HEK293T (cell line): ENCODE measurements around the gene AGPS.

Experiments used
- ARNT ChIP-seq: fragments of 450-650 bp; IDR thresholded peaks from 2 replicates; pipeline ENCODE4 v1.6.1; 2017; ENCODE audit warnings: mild to moderate bottlenecking
- BHLHE40 ChIP-seq: fragments of 450-650 bp; IDR thresholded peaks from 2 replicates; pipeline ENCODE4 v1.6.1; 2016; ENCODE audit warnings: mild to moderate bottlenecking, moderate library complexity, borderline replicate concordance
- ELF4 ChIP-seq: fragments of 450-650 bp; IDR thresholded peaks from 2 replicates; pipeline ENCODE4 v1.6.1; 2017; ENCODE audit warnings: antibody characterized with exemption
- FOXK2 ChIP-seq: fragments of 450-650 bp; IDR thresholded peaks from 2 replicates; pipeline ENCODE4 v1.6.1; 2016; ENCODE audit warnings: mild to moderate bottlenecking
- FOXM1 ChIP-seq: fragments of 450-650 bp; IDR thresholded peaks from 2 replicates; pipeline ENCODE4 v1.6.1; 2017; ENCODE audit warnings: mild to moderate bottlenecking, borderline replicate concordance
- L3MBTL2 ChIP-seq: fragments of 450-650 bp; conservative IDR thresholded peaks from 2 replicates; pipeline ENCODE4 v1.6.1; 2016; ENCODE audit warnings: mild to moderate bottlenecking
- LEF1 ChIP-seq: fragments of 450-650 bp; IDR thresholded peaks from 2 replicates; pipeline ENCODE4 v1.6.1; 2017; ENCODE audit warnings: mild to moderate bottlenecking, borderline replicate concordance
- SP1 ChIP-seq: fragments of 450-650 bp; IDR thresholded peaks from 2 replicates; pipeline ENCODE4 v1.6.1; 2017
- SUZ12 ChIP-seq: fragments of 450-650 bp; IDR thresholded peaks from 2 replicates; pipeline ENCODE4 v1.6.1; 2016; ENCODE audit warnings: mild to moderate bottlenecking
- ZNF384 ChIP-seq: fragments of 450-650 bp; IDR thresholded peaks from 2 replicates; pipeline ENCODE4 v1.6.1; 2016
- TF ChIP-seq, protein P1 (sequence below): fragments of 450-650 bp; IDR thresholded peaks from 2 replicates; pipeline ENCODE4 v1.6.1; 2016

DNA sequence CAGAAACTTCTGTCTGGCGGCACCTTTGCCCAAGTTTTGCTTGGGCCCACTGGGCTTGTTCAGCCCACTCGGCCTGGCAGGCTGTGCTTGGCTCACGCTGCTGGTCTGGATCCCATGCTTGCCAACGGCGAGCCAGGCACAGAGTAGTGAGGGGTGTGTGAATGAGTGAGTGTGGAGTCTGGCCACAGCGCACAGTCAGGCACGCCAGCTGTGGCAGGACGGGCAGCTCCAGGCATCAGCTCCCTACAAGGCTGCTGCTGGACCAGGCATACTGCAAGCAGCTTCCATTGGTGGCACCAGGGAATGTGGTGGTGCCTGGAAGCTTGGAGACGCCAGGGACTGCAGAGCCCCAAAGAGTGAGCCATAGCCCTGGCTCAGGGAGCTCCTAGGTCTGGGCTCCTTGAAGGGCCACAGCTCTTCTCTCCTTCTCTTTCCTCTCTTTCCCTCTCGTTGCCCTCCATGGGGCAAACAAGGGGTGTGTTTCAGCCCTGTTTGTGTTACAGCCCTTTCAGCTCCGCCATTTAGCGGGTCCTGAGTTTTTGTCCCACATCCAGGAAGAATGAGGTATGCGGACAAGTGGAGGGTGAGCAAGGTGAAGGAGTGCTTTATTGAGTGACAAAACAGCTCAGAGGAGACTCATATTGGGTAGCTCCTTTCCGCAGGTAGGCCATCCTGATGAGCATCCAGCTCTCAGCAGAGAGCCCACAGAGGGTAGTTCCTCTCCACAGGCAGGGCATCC, 73.0 kb downstream of the AGPS start:
- TF ChIP-seq ZNF384 = no peak
- TF ChIP-seq FOXK2 = no peak
- TF ChIP-seq SP1 = no peak
- TF ChIP-seq SUZ12 = no peak
- no peak for TF ChIP-seq FOXM1
- no peak for TF ChIP-seq BHLHE40
- TF ChIP-seq ELF4 = no peak
- TF ChIP-seq L3MBTL2 = no peak
- TF ChIP-seq LEF1 = no peak
- no peak for TF ChIP-seq ARNT
- TF ChIP-seq, protein P1, sequence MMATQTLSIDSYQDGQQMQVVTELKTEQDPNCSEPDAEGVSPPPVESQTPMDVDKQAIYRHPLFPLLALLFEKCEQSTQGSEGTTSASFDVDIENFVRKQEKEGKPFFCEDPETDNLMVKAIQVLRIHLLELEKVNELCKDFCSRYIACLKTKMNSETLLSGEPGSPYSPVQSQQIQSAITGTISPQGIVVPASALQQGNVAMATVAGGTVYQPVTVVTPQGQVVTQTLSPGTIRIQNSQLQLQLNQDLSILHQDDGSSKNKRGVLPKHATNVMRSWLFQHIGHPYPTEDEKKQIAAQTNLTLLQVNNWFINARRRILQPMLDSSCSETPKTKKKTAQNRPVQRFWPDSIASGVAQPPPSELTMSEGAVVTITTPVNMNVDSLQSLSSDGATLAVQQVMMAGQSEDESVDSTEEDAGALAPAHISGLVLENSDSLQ = no peak
